HEK293 (cell line): ENCODE measurements around the gene XPO5.

Source experiments
- CTCF ChIA-PET: fragments of 350-600 bp; formaldehyde crosslinking; extraction: SDS; loops from one replicate; lab custom pipeline; 2021; ENCODE audit warnings: antibody characterized with exemption; lab: Yijun Ruan, JAX
- POLR2A ChIA-PET: fragments of 300-600 bp; formaldehyde crosslinking; extraction: SDS; loops from one replicate; lab custom pipeline; 2020; ENCODE audit warnings: antibody characterized with exemption, inconsistent platforms; lab: Yijun Ruan, JAX
- H3K27ac ChIP-seq: fragments of 200-500 bp; sonication (Bioruptor generic); 2 replicates; pipeline ENCODE4 v1.5.1; 2014; ENCODE audit warnings: low read depth, low read length, control low read depth, inconsistent platforms; ENCODE audit errors: extremely low read depth
- H3K36me3 ChIP-seq, 2 experiments: fragments of 200-500 bp in 1 of 2; sonication (Bioruptor generic) in 1 of 2; 1 replicate in 1 of 2; 2 replicates in 1 of 2; pipeline ENCODE4 v1.5.1; 2014 to 2017; ENCODE audit warnings: inconsistent platforms in 2 of 2, low read length in 2 of 2; ENCODE audit not compliant: control insufficient read depth in 2 of 2, insufficient read depth in 1 of 2
- H3K4me1 ChIP-seq: fragments of 200-500 bp; sonication (Bioruptor generic); 2 replicates; pipeline ENCODE4 v1.5.1; 2014; ENCODE audit warnings: mild to moderate bottlenecking, low read length, inconsistent platforms; ENCODE audit not compliant: control insufficient read depth, insufficient read depth
- H3K4me3 ChIP-seq: 2 replicates; pipeline ENCODE4 v1.5.1; 2011; ENCODE audit warnings: low read depth, mild to moderate bottlenecking, control low read depth, low read length, moderate library complexity
- H3K9me3 ChIP-seq: fragments of 200-500 bp; sonication (Bioruptor generic); 2 replicates; pipeline ENCODE4 v1.5.1; 2014; ENCODE audit warnings: low read depth, low read length, inconsistent platforms; ENCODE audit not compliant: control insufficient read depth, insufficient read depth
- GLIS2 ChIP-seq: fragments of 450-650 bp; formaldehyde crosslinking; IDR thresholded peaks from 2 replicates; pipeline ENCODE4 v1.5.1; 2016; ENCODE audit warnings: missing biosample characterization, missing genetic modification characterization
- KLF1 ChIP-seq: fragments of 450-650 bp; formaldehyde crosslinking; IDR thresholded peaks from 2 replicates; pipeline ENCODE4 v1.5.1; 2016; ENCODE audit warnings: missing biosample characterization, missing genetic modification characterization
- MEIS1 ChIP-seq: sonication (generic); formaldehyde crosslinking; IDR thresholded peaks from 2 replicates; pipeline ENCODE4 v1.8.1; 2022; ENCODE audit warnings: missing genetic modification reagents, mild to moderate bottlenecking, borderline replicate concordance
- PRDM4 ChIP-seq: fragments of 450-650 bp; formaldehyde crosslinking; IDR thresholded peaks from 2 replicates; pipeline ENCODE4 v1.5.1; 2017; ENCODE audit warnings: missing biosample characterization, missing genetic modification characterization
- SP7 ChIP-seq: fragments of 450-650 bp; formaldehyde crosslinking; IDR thresholded peaks from 2 replicates; pipeline ENCODE4 v1.5.1; 2016; ENCODE audit warnings: missing biosample characterization, missing genetic modification characterization
- ZBTB1 ChIP-seq: fragments of 450-650 bp; formaldehyde crosslinking; IDR thresholded peaks from 2 replicates; pipeline ENCODE4 v1.5.1; 2016; ENCODE audit warnings: missing biosample characterization, missing genetic modification characterization
- ZFHX2 ChIP-seq: fragments of 450-650 bp; formaldehyde crosslinking; conservative IDR thresholded peaks from 2 replicates; pipeline ENCODE4 v1.5.1; 2016; ENCODE audit warnings: missing biosample characterization, missing genetic modification characterization
- ZNF2 ChIP-seq: fragments of 450-650 bp; formaldehyde crosslinking; IDR thresholded peaks from 2 replicates; pipeline ENCODE4 v1.5.1; 2016; ENCODE audit warnings: missing biosample characterization, missing genetic modification characterization
- ZNF221 ChIP-seq: fragments of 450-650 bp; formaldehyde crosslinking; IDR thresholded peaks from 2 replicates; pipeline ENCODE4 v1.5.1; 2017; ENCODE audit warnings: missing biosample characterization, missing genetic modification characterization, borderline replicate concordance
- ZNF223 ChIP-seq: fragments of 450-650 bp; formaldehyde crosslinking; IDR thresholded peaks from 2 replicates; pipeline ENCODE4 v1.5.1; 2016; ENCODE audit warnings: missing biosample characterization, missing genetic modification characterization
- ZNF341 ChIP-seq: fragments of 450-650 bp; formaldehyde crosslinking; IDR thresholded peaks from 2 replicates; pipeline ENCODE4; 2016; ENCODE audit warnings: low read depth, missing biosample characterization, missing genetic modification characterization
- ZNF426 ChIP-seq: fragments of 450-650 bp; formaldehyde crosslinking; IDR thresholded peaks from 2 replicates; pipeline ENCODE4 v1.5.1; 2017; ENCODE audit warnings: missing biosample characterization, missing genetic modification characterization, mild to moderate bottlenecking, inconsistent platforms, moderate library complexity
- ZNF501 ChIP-seq: fragments of 450-650 bp; formaldehyde crosslinking; IDR thresholded peaks from 2 replicates; pipeline ENCODE4 v1.5.1; 2016; ENCODE audit warnings: missing biosample characterization, missing genetic modification characterization
- ZNF518A ChIP-seq: fragments of 450-650 bp; formaldehyde crosslinking; conservative IDR thresholded peaks from 2 replicates; pipeline ENCODE4 v1.5.1; 2016; ENCODE audit warnings: low read depth, missing biosample characterization, missing genetic modification characterization
- ZNF529 ChIP-seq: fragments of 450-650 bp; formaldehyde crosslinking; IDR thresholded peaks from 2 replicates; pipeline ENCODE4 v1.5.1; 2017; ENCODE audit warnings: missing genetic modification characterization, missing biosample characterization; ENCODE audit not compliant: insufficient replicate concordance
- ZNF530 ChIP-seq: fragments of 450-650 bp; formaldehyde crosslinking; IDR thresholded peaks from 2 replicates; pipeline ENCODE4 v1.5.1; 2016; ENCODE audit warnings: low read depth, missing biosample characterization, missing genetic modification characterization
- ZNF544 ChIP-seq: fragments of 450-650 bp; formaldehyde crosslinking; IDR thresholded peaks from 2 replicates; pipeline ENCODE4 v1.5.0; 2017; ENCODE audit warnings: missing biosample characterization, missing genetic modification characterization
- ZNF555 ChIP-seq: fragments of 450-650 bp; formaldehyde crosslinking; conservative IDR thresholded peaks from 2 replicates; pipeline ENCODE4 v1.5.1; 2017; ENCODE audit warnings: missing biosample characterization, mild to moderate bottlenecking, missing genetic modification characterization, inconsistent platforms
- ZNF658 ChIP-seq: fragments of 450-650 bp; formaldehyde crosslinking; IDR thresholded peaks from 2 replicates; pipeline ENCODE4; 2016; ENCODE audit warnings: missing biosample characterization, missing genetic modification characterization

Gene XPO5

GRCh38 chr6:43491750-43492661 lies 83.8 kb downstream of the XPO5 start:
- H3K27ac ChIP-seq, result no peak overlapping the region
- no peak overlapping the region for H3K4me3 ChIP-seq
- TF ChIP-seq ZFHX2 (tag by site-specific recombination) (peak; percentile 36; the same call in 1 of the 2 replicates), KLF1 (tag by site-specific recombination) (no peak), ZNF518A (tag by site-specific recombination) (no peak)
- H3K36me3 ChIP-seq, result peaks cover 0 to 30% of the 10 kb centered on the region in 2 experiments; a peak in 1 of 3 replicates
- peaks cover 7% of the 10 kb centered on the region for H3K4me1 ChIP-seq
- ChIA-PET POLR2A (interaction anchor here (2.3 kb wide), 1 partner anchor 14 kb away, joined by 8 read pairs; the partner anchor contains the start of gene TJAP1), CTCF (interaction anchor here (0.6 to 11.2 kb wide), 2 partner anchors 16 to 75 kb away, joined by 4 to 142 read pairs; partner anchors contain the start of gene LRRC73)
- H3K9me3 ChIP-seq, result no peaks in the 10 kb centered on the region

- Histone ChIP-seq H3K9me3 (no peaks in the 10 kb centered on the region), H3K4me1 (no peaks in the 10 kb centered on the region), H3K27ac (no peak overlapping the region), H3K4me3 (no peak overlapping the region), H3K36me3 (peaks cover 0 to 36% of the 10 kb centered on the region in 2 experiments; a peak in 2 of 3 replicates)
- CTCF ChIA-PET, result interaction anchor here (0.6 to 11.2 kb wide), 4 partner anchors 11 to 35 kb away, joined by 3 to 142 read pairs (median 3); partner anchors contain the start of gene LRRC73
- POLR2A ChIA-PET, result interaction anchor here (0.6 to 2.1 kb wide), 3 partner anchors 11 to 250 kb away, joined by 3 to 13 read pairs (median 4); partner anchors contain the start of gene TJAP1
- TF ChIP-seq ZNF658 (no peak), ZNF2 (tag by site-specific recombination) (no peak), ZNF555 (tag by site-specific recombination) (no peak), ZNF223 (tag by site-specific recombination) (no peak), PRDM4 (tag by site-specific recombination) (no peak), ZBTB1 (tag by site-specific recombination) (no peak), ZNF518A (tag by site-specific recombination) (no peak), MEIS1 (CRISPR knock-in tag) (no peak), ZNF544 (tag by site-specific recombination) (no peak), ZNF530 (tag by site-specific recombination) (no peak), GLIS2 (tag by site-specific recombination) (no peak), ZNF221 (no peak), SP7 (tag by site-specific recombination) (no peak), ZNF426 (tag by site-specific recombination) (no peak), ZNF529 (tag by site-specific recombination) (no peak), ZNF341 (tag by site-specific recombination) (no peak), ZNF501 (no peak)
Measured at GRCh38 chr6:43490523-43490939, 85.3 kb downstream of the XPO5 start.
